Astrocyte of the spinal cord (primary cell): Measurements from ENCODE around the gene SETD4.

Experiments used
- DNase-seq: peaks from one replicate; pipeline ENCODE4 v3.0.0; 2011; ENCODE audit warnings: low read depth, low spot score
- H3K4me3 ChIP-seq: 2 replicates; pipeline ENCODE4 v1.5.1; 2011; ENCODE audit warnings: low read depth, mild to moderate bottlenecking, low read length, moderate library complexity
- CTCF ChIP-seq: IDR thresholded peaks from 2 replicates; pipeline ENCODE4 v1.5.1; 2012; ENCODE audit warnings: low read depth, mild to moderate bottlenecking, low read length, inconsistent platforms
- in situ Hi-C: cut with HindIII; loops from 2 replicates; pipeline ENCODE4 v1.10.0; 2017; ENCODE audit warnings: low sequenced_read_pairs

The SETD4 gene

GRCh38 chr21:36063375-36064084 lies 3.2 kb upstream of the SETD4 start:
- no peak for TF ChIP-seq CTCF
- in situ Hi-C loops: no loop called here
- H3K4me3 ChIP-seq: no peak overlapping the region
- no peak for DNase-seq

GRCh38 chr21:36061445-36061844 lies 1.1 kb upstream of the SETD4 start:
- DNase-seq: no peak
- TF ChIP-seq CTCF: no peak
- in situ Hi-C loops: no loop called here

GRCh38 chr21:36059823-36060158 lies 535 bp downstream of the SETD4 start:
- no peak for TF ChIP-seq CTCF
- H3K4me3 ChIP-seq: peak overlapping the region; percentile 73
- DNase-seq: no peak
- in situ Hi-C loops: no loop called here

More at GRCh38 chr21:36061445-36061844, 1.1 kb upstream of the SETD4 start:
- H3K4me3 ChIP-seq: no peak overlapping the region

- in situ Hi-C loops: no loop called here
- H3K4me3 ChIP-seq: no peak overlapping the region
- DNase-seq: no peak
- TF ChIP-seq CTCF: no peak
Observed at GRCh38 chr21:36055551-36055950, 4.8 kb downstream of the SETD4 start.

GRCh38 chr21:36053715-36054062 lies 6.6 kb downstream of the SETD4 start:
- no peak for TF ChIP-seq CTCF
- no peak overlapping the region for H3K4me3 ChIP-seq
- DNase-seq: no peak
- in situ Hi-C loops: no loop called here

- no peak for TF ChIP-seq CTCF
- no peak for DNase-seq
- no peak overlapping the region for H3K4me3 ChIP-seq
- in situ Hi-C loops: no loop called here
Observed at GRCh38 chr21:36052860-36053714, 7.2 kb downstream of the SETD4 start.
